GM18868 (cell line): ENCODE measurements around the gene MYOF.

Source experiments
- ATAC-seq: cut with Tn5 transposase; IDR thresholded peaks from one replicate; pipeline ENCODE4 v1.9.1; 2021; ENCODE audit warnings: mild to moderate bottlenecking, moderate library complexity; ENCODE audit not compliant: unreplicated experiment

MYOF gene

DNA sequence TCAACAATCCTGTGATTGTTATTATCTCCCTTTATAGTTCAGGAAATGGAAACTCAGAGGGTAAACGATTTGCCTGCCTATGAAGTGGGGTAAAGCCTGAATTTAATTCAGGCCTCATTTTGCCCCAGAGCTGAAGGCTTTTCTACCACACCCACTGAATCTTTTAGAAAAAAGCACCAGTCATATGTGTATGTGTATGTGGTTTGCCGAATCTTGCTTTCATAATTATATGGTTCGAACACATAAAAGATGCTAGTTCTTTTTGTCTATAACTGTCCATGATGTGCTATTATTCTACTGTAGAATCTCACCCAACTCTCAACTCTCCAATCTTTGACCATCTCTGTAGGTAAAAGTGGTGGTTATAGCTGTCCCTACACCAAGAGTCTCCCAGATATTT, 83.6 kb downstream of the MYOF start:
- ATAC-seq = no peak

DNA sequence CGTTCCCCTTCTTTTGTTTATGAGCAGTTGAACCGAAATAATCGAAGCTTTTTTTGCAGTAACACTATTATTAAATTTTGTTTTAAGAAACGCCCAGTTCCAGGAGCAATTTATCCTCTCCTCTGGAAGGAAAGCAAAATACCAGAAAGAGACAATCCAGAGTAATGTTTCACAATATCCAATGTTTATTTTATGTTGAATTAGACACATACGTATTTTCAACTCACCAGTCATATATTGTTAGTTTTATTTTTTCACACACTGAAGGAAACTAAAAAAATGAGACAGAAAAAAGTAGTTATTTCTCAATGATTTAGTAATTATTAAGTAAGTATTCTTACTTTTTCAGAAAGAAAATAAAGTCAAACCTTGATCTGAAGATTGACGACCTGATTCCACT, 85.1 kb downstream of the MYOF start:
- ATAC-seq = no peak

DNA sequence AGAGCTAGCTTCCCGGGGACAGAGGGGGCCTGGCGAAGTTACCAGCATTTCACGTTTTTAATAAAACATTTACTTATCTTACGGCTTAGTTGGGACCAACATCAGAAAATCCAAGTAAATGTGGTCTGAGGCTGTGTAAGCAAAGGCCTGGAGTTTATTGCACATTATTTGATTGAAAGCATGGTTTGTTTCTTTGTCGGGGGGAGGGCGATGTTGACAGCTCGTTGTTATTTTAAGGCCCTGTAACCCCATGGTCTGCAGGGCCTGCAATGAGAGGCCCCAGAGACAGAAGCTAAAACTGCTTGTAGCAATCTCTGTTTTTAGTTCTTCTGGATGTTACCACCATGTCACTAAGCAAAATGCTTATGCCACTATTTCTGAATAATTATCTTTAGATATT, 88.9 kb downstream of the MYOF start:
- no peak for ATAC-seq

DNA sequence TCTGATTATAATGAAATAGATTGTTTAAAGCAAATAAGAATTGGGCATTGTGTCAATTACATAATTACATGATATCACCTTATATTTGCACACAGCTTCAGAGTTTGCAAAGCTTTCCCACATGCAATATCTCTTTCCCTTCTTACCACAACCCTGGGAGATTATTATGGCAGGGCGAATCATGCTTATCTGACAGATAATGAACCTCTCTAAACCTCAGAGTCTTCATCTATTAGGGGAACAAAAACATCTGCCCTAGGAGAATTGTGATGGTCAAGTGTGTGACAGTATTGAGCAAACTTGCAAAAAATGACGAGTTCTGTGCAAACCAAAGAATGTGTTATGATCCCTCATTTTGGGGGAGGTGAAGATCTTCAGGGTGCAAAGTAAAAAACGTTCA, 90.0 kb downstream of the MYOF start:
- ATAC-seq = no peak

DNA sequence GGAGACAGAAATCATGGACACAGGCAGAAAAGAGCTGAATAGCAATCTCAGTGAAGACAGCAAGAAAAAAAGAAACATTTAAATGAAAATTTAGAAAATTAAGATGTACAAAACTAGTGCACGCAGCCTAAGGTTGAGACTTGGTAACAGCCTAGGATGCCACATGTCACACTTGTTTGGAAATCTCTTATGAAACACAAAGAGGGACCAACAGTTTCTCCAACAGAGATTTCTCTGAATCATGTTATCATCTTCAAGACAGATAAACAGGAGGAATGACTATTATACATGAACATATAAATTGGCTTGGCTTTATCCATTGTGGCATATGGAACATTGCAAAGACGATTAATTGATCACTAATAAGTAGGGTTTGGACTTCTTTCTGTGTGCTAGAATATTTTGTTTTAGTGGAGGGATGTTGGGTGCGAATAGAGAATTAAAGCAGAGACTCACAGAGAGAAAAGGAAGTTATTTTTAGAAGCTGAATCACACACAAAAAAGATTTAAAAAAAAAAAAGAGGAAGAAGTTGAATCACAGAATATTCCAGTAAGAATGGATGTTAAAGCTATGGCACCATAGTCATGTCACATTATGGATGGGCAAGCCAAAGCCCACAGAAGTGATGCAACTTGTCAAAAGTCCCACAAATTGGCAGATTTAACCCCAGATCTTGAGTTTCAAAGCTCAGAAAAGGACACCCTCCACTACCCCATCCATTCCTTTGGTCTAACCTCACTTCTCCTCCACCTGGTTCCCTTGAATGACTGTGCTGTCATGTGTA, 91.6 kb downstream of the MYOF start:
- no peak for ATAC-seq

DNA sequence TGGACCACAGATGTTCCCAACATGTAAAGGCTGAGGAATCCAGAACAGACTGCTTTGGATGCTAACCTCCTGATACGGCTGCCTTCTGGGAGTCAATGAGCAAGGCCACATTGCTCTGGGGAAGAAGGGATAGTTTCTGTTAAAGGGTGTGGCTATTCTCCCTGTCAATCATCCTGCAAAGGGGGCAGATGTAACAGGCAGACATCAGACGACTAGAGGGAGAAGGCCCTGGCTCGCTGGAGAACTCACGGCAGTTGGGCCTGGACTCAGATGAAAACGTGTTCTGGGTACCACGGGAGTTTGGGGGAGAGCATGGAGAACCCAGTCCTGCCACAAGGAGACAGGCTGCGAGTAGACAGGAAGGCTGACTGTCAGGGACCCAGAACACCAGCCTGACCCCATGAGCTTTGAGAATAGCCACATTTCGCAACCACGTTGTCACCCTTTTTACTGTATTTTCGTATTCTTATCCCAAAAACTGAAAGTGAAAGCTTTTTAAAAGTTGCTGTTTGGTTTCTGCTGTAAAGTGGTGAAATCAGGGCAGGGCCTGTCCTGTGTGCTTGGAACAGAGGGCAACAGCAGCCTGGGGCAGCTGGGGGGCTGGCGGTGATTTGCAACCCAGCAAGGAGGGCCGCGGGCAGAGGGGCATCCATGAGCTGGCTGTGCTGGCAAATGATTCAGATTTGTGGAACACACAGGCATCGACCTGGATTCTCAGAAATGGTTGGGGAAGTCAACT, 95.3 kb downstream of the MYOF start:
- ATAC-seq = no peak

DNA sequence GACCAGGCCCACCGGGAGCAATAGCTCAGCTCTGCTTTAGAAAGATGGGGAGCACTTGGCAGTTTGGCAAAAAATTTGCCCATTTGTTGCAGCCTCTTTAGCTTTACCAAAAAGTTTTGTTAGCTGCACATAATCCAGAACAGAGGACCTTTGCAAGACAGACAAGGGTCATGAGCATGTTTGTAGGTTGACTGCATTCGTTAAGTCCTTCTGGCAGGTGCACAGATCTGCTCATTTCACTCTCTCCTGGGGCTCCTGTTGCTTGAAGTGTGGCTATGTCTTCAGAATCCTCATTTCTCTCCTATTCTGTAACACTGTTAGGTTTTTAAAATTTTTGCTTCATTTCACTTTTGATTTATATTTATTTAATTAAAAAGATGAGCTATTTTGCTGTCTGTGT, 96.8 kb downstream of the MYOF start:
- ATAC-seq = no peak

DNA sequence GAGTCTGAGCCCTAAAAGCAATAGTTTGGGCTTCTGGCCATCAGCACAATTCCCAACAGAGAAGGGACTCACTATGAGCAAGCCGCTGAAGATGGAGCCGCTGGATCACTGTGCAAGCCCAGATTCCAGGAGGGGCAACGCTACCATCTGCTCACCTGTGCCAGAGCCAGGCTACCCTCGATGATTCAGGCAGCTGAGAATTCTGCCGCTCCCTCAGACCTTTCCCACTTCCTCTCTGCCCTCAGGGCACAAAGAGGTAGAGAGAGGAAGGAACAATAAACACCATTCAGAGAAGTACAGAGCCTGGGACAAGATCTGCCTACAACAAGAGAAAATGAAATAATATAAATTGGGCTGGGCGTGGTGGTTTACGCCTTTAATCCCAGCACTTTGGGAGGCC, 98.1 kb downstream of the MYOF start:
- no peak for ATAC-seq

DNA sequence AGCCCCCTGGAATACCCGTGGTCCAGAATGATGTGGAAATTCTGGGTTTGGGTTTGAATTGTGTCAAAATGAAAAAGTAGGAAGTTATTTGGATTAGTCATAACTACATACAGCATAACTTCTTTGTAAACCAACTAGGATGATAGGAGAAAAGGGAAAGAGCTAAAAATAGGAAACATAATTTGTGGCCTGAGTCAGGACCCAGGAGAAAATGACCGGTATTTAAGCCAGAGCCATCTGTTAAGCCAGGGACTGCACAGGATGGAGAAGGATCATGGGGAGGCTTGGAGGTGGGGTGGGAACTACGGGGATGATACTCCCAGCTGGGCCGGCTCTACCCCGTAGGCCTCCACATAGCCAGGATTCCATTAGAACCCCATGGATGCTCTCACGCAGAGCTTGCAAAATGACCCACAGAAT, 98.6 kb downstream of the MYOF start:
- ATAC-seq = no peak

DNA sequence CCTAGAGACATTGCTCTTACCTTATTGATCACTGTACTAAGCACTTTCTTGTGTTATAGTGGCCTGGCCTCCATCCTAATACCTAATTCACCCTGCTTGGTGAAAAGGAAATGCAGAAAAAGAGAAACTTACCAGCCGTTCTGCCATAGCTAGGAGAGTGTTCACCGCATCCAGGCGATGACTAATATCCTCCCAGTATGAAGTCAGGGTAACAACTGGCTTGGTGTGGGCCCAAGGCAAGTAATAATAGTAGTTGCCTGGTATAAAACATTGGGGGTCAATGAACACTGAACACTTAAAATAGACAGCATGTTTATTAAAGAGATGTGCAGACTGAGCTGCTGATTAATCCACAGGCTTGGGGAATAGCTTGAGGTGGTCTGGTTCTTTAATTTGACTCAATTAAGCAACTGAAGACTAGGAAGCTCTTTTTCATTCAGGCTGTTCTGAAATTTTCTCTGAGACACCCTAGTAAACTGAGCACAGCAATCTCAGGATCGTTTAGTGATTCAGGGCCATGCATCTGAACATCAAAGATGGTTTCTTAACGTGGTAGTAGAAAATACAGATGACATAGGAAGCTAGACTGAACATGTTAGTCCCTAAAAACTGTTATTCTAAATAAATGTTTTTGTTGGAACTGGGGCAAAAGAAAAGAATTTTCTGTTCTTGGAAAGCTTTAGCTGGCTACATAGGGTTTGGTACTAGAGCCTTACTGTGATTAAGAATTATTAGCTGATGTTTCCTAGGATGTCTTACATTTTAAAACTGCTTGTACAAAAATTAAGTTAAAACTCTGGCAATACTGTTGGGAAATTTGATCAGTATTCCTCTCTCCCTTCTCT, 102.2 kb downstream of the MYOF start:
- peak; percentile 67 for ATAC-seq

DNA sequence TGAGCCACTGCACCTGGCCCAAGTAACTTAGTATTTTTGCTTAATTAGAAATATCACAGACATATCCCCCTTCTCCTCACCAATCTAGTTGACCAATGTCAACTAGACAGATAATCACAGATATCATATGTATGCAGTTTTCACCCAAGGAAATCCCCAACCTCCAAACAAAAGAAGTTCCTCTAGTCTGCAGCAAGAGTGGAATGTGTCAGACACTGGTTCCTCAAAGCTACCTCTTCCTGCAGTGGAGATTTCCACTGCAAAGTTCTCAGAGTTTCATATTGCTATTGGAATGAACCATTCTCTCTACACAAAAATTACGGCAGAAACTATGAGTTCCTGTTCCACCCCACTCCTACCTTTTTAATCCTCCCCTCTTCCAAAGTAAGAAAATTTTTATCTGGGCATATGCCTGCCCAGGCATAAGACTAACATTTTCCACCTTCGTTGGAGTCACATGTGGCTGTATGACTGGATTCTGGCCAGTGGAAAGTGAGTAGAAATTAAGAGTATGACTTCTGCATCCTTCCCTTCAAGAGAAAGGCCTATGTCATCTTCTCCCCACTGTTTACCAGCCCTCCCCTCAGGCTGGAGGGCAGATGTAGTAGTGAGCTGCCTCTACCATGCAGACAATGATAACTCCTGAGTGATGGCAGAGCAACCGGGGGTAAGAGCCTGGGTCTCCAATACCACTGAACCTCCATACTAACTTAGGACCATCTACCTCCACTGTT, 103.0 kb downstream of the MYOF start:
- ATAC-seq = no peak

DNA sequence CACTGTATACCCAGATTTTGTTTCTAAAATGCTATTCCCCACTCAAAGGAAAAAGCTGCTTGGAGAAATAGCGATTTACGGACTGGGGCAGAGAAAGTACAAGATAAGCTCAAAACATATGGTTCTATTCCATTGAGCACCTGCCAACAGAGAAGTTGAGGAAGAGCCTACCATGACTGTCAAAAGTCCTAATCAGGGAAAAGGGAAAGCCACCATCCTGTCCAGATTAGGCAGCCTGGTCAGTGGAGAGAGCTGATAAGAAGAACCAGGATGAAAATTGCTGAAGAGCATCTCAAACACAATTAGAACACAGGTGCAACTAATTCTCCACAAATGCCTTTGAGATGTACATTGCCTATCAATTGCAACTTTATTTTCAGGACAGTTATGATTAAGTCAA, 104.1 kb downstream of the MYOF start:
- no peak for ATAC-seq

DNA sequence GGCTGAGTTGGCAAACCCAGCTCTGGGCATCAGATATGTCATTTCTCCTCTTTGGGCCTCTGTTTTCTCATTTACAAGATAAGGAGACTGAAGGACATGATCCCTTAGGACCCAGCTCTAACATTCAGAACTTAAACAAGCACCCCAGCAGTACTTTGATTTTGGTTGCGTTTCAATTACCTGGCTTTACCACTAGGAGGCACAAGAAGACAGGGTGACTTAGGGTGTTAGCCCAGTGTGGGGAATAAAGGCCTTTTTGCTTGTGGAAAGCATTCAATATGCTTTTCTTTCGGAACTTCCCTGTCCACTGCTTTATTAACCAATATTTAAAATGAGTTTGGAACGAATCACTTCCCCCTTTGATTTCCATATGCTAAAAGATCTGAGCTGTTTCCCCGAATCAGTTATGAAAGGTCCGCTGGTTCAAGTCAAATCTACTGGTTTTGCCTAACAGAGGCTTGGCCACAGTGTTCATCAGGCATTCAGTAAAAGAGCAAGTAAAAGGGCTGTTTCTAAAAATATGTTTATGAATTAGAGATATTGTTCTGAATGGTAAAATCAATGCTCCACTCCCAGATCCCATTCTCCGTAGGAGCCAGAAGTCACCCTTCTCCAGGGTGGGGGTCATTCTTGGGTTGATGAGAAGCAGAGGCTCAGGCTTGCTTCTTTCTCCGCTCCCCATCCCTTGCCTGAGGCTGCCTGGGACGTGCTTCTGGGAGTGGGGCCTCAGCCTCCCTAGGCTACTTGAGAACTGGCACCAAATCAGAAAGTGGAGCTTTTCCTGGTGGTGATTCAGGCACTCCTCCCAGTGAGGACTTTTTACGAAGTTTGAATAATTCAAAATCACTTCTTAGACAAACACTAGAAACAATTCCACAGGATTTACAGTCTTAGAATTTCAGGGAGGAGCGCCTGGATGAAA, 105.5 kb downstream of the MYOF start:
- peak; percentile 62 for ATAC-seq

DNA sequence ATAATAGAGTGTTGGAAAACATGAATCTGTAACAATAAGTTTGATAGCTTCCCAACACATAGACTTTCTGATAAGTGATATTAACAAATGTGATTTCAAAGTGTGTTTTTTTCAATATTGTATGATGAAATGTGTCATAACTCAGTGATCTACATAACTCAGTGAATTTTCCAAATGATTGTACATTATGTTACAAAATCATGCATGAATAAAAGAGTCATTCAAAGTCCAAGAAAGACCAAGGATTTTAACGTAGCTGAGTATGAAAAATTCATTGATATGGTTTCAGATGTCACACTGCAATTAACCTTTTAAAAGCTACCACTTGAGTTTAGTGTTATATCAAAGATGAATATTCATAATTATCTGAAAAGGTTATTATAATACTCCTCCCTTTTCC, 111.2 kb downstream of the MYOF start:
- no peak for ATAC-seq

DNA sequence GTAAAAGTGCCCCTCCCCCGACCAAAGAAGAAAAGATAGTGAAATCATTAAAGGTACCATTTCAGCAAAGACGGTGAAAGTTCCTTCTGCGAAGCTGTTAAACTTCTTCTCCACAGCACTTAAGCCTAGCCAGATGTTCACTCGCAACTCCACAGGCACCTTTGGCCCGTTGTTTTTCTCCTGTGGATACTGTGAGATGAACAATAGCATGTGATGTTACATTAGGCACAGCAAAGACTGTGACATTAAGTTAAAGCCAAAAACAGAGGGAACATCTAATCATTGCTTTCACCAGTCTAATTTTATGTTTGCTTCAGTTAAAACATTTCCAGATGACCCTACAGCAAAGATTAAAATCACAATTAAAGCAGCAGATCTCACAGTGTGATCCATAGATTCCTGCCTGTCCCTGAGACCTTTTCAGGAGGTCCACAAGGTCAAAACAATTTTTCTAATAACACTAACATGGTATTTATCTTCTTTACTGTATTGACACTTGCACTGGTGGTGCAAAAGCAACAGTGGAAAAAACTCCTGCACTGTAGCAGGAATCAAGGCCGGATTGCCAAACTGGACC, 112.5 kb downstream of the MYOF start:
- ATAC-seq = no peak

DNA sequence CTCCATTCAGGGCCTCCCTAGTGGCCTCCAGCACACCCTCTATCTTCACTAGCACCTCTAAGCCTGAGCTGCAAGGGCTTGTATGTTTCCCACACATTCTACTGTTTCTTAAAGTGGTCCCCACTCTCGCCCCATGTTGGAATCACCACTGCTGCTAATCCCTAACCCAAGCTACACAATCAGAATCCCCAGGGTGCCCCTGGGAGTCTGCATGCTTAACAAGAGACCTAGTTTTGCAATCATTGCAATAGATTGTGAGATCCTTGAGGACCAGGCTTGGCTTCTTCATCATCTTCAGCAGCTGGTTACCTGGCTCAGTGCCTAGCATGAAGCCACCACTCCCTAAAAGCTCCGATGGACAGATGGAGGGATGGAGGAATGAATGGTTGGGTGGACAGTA, 113.9 kb downstream of the MYOF start:
- ATAC-seq = no peak

DNA sequence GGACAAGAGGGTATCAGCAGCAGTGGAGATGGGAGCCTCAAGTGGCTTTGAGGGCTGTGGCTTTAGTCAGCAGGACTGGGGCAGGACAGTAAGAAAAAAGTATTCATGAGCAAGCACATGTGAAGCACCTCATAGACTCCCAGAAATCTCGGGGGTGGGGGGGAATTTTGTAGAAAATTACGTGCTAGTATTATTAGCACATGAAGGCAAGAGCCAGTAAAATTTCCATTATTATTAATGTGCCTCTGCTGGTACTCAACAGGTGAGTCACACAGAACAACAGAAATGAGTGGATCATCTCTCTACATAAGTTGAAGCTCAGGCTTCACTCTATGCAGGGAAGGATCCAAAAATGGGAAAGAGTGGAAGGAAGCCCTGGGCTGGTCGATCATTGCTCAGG, 114.5 kb downstream of the MYOF start:
- no peak for ATAC-seq

DNA sequence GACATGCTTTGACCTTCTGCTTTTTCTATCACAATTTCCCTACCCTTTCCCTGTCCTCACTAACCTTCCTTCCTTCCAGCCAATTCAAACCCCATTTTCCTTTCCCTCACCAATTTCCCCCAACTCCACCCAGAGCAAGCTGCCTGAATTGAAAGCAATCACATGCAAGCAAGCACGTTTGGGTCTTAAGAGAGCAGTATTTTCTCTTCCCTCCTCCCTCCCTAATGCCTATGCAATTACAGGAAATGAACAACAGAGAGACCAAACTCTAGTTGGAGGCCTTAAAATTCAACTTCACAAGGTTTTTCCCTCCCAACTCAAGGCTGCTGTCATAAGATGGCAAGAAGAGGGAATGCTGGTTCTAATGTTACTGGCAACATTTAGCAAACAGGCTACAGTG, 117.2 kb downstream of the MYOF start:
- no peak for ATAC-seq

DNA sequence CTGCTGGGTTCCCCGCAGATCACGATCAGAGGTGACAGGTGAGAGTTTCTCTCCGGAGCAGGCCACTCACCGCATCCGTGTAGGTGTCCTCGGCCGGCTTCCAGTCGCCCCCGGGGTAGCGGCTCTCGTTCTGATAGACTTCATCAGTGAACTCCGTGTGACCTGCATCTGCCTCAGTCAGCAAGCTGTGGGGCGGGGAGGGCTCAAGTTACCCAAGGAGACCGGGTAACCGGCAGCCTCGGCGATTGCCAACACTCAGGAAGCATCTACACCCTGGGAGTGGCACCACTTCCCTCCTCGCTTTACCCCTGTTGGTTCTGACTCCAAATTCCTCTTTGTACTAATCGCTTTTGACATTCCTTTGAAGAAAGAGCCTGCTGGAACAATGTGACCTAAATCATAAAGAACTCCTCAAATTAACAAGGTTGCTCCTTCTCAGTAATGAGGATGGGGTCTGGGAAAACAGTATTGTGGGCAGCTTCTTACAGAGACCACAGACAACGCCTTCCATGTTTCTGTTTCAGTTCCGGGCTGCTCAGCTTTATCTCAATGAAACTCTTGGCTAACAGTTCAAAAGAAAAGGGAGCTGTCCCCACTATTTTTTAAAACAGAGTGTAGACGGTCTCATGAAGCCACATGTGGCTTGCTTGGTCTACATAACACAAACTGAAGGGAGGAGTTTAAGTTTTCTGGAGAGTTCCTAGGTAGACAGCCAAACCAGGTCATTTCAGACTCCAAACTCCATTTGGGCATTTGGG, 118.1 kb downstream of the MYOF start:
- no peak for ATAC-seq
